ENCODE data around the gene LRRC15.

DNA sequence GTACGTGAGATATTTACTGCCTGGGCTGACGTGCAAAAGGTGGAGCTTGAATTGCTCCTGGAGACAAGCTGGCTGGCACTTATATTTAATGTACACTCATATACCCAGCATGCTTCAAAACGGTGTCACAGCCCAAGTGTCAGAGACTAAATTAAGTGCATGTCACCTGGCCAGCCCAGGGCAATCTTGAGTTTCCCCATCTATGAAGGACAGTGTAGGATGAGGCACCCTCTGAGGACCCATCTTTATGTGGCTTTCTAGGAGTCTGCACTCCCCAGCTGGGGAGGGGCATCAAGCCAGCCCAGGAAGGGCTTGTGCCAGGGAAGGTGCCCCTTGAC is 5.3 kb downstream of the LRRC15 start:
- TF ChIP-seq POLR2AphosphoS5 (IDR thresholded peaks at IDR 0.05; ENCODE audit: low read depth, low read length) (no peak), SIN3A (IDR thresholded peaks at IDR 0.05; ENCODE audit: borderline replicate concordance, insufficient read depth, low read depth, low read length) (no peak)
- TF ChIP-seq, protein P1, sequence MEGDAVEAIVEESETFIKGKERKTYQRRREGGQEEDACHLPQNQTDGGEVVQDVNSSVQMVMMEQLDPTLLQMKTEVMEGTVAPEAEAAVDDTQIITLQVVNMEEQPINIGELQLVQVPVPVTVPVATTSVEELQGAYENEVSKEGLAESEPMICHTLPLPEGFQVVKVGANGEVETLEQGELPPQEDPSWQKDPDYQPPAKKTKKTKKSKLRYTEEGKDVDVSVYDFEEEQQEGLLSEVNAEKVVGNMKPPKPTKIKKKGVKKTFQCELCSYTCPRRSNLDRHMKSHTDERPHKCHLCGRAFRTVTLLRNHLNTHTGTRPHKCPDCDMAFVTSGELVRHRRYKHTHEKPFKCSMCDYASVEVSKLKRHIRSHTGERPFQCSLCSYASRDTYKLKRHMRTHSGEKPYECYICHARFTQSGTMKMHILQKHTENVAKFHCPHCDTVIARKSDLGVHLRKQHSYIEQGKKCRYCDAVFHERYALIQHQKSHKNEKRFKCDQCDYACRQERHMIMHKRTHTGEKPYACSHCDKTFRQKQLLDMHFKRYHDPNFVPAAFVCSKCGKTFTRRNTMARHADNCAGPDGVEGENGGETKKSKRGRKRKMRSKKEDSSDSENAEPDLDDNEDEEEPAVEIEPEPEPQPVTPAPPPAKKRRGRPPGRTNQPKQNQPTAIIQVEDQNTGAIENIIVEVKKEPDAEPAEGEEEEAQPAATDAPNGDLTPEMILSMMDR (IDR thresholded peaks at IDR 0.05), result no peak
- TF ChIP-seq, protein P2, sequence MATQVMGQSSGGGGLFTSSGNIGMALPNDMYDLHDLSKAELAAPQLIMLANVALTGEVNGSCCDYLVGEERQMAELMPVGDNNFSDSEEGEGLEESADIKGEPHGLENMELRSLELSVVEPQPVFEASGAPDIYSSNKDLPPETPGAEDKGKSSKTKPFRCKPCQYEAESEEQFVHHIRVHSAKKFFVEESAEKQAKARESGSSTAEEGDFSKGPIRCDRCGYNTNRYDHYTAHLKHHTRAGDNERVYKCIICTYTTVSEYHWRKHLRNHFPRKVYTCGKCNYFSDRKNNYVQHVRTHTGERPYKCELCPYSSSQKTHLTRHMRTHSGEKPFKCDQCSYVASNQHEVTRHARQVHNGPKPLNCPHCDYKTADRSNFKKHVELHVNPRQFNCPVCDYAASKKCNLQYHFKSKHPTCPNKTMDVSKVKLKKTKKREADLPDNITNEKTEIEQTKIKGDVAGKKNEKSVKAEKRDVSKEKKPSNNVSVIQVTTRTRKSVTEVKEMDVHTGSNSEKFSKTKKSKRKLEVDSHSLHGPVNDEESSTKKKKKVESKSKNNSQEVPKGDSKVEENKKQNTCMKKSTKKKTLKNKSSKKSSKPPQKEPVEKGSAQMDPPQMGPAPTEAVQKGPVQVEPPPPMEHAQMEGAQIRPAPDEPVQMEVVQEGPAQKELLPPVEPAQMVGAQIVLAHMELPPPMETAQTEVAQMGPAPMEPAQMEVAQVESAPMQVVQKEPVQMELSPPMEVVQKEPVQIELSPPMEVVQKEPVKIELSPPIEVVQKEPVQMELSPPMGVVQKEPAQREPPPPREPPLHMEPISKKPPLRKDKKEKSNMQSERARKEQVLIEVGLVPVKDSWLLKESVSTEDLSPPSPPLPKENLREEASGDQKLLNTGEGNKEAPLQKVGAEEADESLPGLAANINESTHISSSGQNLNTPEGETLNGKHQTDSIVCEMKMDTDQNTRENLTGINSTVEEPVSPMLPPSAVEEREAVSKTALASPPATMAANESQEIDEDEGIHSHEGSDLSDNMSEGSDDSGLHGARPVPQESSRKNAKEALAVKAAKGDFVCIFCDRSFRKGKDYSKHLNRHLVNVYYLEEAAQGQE (IDR thresholded peaks at IDR 0.05; ENCODE audit: insufficient read depth in 1 of 2, low read depth in 2 of 2, low read length in 1 of 2), result no peak
